Loucy (cell line): ENCODE results near the gene TNFSF15.

ENCODE experiments used
- CTCF ChIP-seq: fragments of 200-600 bp; sonication (generic); conservative IDR thresholded peaks from 2 replicates; pipeline ENCODE4 v1.5.1; 2014; ENCODE audit warnings: mild to moderate bottlenecking, antibody characterized with exemption, low read length
- EZH2phosphoT487 ChIP-seq: fragments of 200-600 bp; IDR thresholded peaks from 2 replicates; pipeline ENCODE4 v1.6.1; 2018; ENCODE audit warnings: antibody characterized with exemption, mild to moderate bottlenecking, moderate library complexity, borderline replicate concordance

GRCh38 chr9:114829574-114830440 lies 24.0 kb upstream of the TNFSF15 start:
- no peak for TF ChIP-seq CTCF
- TF ChIP-seq EZH2phosphoT487, result no peak
